GM12873 (cell line): ENCODE results near the gene PRKCQ.

Experiments
- CTCF ChIP-seq: IDR thresholded peaks from 2 replicates; pipeline ENCODE4 v1.5.1; 2012; ENCODE audit warnings: low read depth, mild to moderate bottlenecking, moderate library complexity, low read length, control low read depth; ENCODE audit not compliant: insufficient read depth; ENCODE audit errors: missing control alignments

PRKCQ gene

GRCh38 chr10:6603142-6604125 lies 23.4 kb upstream of the PRKCQ start:
- no peak for TF ChIP-seq CTCF

GRCh38 chr10:6602700-6603084 lies 22.6 kb upstream of the PRKCQ start:
- no peak for TF ChIP-seq CTCF

GRCh38 chr10:6602026-6602699 lies 22.1 kb upstream of the PRKCQ start:
- TF ChIP-seq CTCF = no peak

- TF ChIP-seq CTCF = no peak
Observed at GRCh38 chr10:6601246-6601805, 21.2 kb upstream of the PRKCQ start.

GRCh38 chr10:6600224-6600987 lies 20.3 kb upstream of the PRKCQ start:
- TF ChIP-seq CTCF = no peak

DNA sequence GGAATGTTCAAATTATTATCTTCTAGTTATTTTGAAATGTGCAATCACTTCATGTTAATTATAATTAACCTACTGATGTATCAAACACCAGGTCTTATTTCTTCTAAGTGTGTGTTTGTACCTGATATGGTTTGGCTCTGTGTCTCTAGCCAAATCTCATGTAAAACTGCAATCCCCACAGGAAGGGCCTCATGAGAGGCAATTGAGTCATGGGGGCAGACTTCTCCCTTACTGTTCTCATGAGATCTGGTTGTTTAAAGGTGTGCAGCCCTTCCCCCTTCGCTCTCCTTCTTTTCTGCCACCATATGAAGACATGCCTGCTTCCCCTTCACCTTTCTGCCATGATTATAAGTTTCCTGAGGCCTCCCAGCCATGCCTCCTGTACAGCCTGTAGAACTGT lies 18.6 kb upstream of the PRKCQ start:
- no peak for TF ChIP-seq CTCF
